T-helper 1 cell treated with Interleukin-12 subunit alpha and Interleukin-12 subunit beta and Interleukin-4 antibody, amounts not matched to agents 30 ng/mL and 1 ng/mL, for 36 hours (primary cell): ENCODE results near the gene HSP90AA1. TPM values are rescaled to one million over a fixed set of nuclear protein-coding genes. Genes with fewer than 3 reads are reported as not detected.
"Not testable (repeated sequence)": the region's sequence is repeated elsewhere in the genome, so short reads cannot be mapped to it uniquely, and the experiment has no call there.

ENCODE experiments used
- intact Hi-C: fragments of 100-400 bp; cut with micrococcal nuclease; formaldehyde crosslinking; loops from one replicate; pipeline ENCODE4 v1.15.1; 2024
- total RNA-seq: library from RNA; stranded (reverse); gene quantifications from 2 replicates; pipeline ENCODE4 v1.2.3, GENCODE V29; 2022

HSP90AA1 gene
- total RNA-seq, 1 donor from 2014 or later: 595 TPM

GRCh38 chr14:102075155-102075554, 11.7 kb downstream of the HSP90AA1 start:
- intact Hi-C loops: no loop called here

GRCh38 chr14:102074415-102074964, 12.4 kb downstream of the HSP90AA1 start:
- intact Hi-C loops: no loop called here

GRCh38 chr14:102071283-102071998, 15.4 kb downstream of the HSP90AA1 start:
- intact Hi-C loops: no loop called here

- intact Hi-C loops: no loop called here
Observed at GRCh38 chr14:102066041-102066451, 20.8 kb downstream of the HSP90AA1 start.

- intact Hi-C loops: not testable (repeated sequence)
Observed at GRCh38 chr14:102064590-102064989, 22.3 kb downstream of the HSP90AA1 start.

GRCh38 chr14:102063808-102064429, 22.9 kb downstream of the HSP90AA1 start:
- intact Hi-C loops: loop anchor here (1.0 kb wide), 3 partner anchors 32 to 250 kb away; partner anchors contain the start of gene WDR20

- intact Hi-C loops: loop anchor here (1.0 kb wide), 3 partner anchors 33 to 251 kb away; partner anchors contain the start of gene WDR20
Observed at GRCh38 chr14:102063109-102063807, 23.6 kb downstream of the HSP90AA1 start.

GRCh38 chr14:102058961-102059360, 27.9 kb downstream of the HSP90AA1 start:
- intact Hi-C loops: no loop called here

GRCh38 chr14:102058146-102058545, 28.7 kb downstream of the HSP90AA1 start:
- intact Hi-C loops: no loop called here

GRCh38 chr14:102057480-102058114, 29.2 kb downstream of the HSP90AA1 start:
- intact Hi-C loops: no loop called here

GRCh38 chr14:102056694-102057442, 30.0 kb downstream of the HSP90AA1 start:
- intact Hi-C loops: no loop called here

GRCh38 chr14:102055181-102055901, 31.5 kb downstream of the HSP90AA1 start:
- intact Hi-C loops: no loop called here

GRCh38 chr14:102052522-102052921, 34.3 kb downstream of the HSP90AA1 start:
- intact Hi-C loops: no loop called here

- intact Hi-C loops: no loop called here
Observed at GRCh38 chr14:102050625-102051024, 36.2 kb downstream of the HSP90AA1 start.

- intact Hi-C loops: no loop called here
Observed at GRCh38 chr14:102050026-102050405, 36.8 kb downstream of the HSP90AA1 start.

GRCh38 chr14:102049258-102050025, 37.4 kb downstream of the HSP90AA1 start:
- intact Hi-C loops: no loop called here

GRCh38 chr14:102047808-102048540, 38.9 kb downstream of the HSP90AA1 start:
- intact Hi-C loops: no loop called here
